GM23248 (cell line): Measurements from ENCODE around the gene MED29. TPM values are rescaled to one million over a fixed set of nuclear protein-coding genes. Genes with fewer than 3 reads are reported as not detected.

Experiments
- DNase-seq: peaks from one replicate; pipeline ENCODE4 v3.0.0-alpha.2; 2015
- H2AFZ ChIP-seq: fragments of 200-600 bp; sonication (generic); 2 replicates; pipeline ENCODE4 v1.6.1; 2016; ENCODE audit warnings: antibody characterized with exemption
- H3F3A ChIP-seq: fragments of 200-600 bp; sonication (generic); 2 replicates; pipeline ENCODE4 v1.6.1; 2016; ENCODE audit warnings: mild to moderate bottlenecking, antibody characterized with exemption, mixed run types; ENCODE audit not compliant: insufficient read depth
- H3K27ac ChIP-seq: fragments of 200-600 bp; sonication (generic); 2 replicates; pipeline ENCODE4 v1.5.1; 2016; ENCODE audit warnings: mild to moderate bottlenecking
- H3K27me3 ChIP-seq: fragments of 200-600 bp; sonication (generic); replicated peaks from 2 replicates; pipeline ENCODE4 v1.6.1; 2016; ENCODE audit warnings: mild to moderate bottlenecking; ENCODE audit not compliant: insufficient read depth
- H3K36me3 ChIP-seq: fragments of 200-600 bp; sonication (generic); 2 replicates; pipeline ENCODE4 v1.6.1; 2016; ENCODE audit warnings: low read depth, mild to moderate bottlenecking
- H3K4me1 ChIP-seq: fragments of 200-600 bp; sonication (generic); 2 replicates; pipeline ENCODE4 v1.6.1; 2016; ENCODE audit warnings: mild to moderate bottlenecking; ENCODE audit not compliant: insufficient read depth
- H3K4me2 ChIP-seq: fragments of 200-600 bp; sonication (generic); one replicate; pipeline ENCODE4 v1.6.1; 2016; ENCODE audit warnings: mild to moderate bottlenecking; ENCODE audit not compliant: unreplicated experiment
- H3K4me3 ChIP-seq: fragments of 200-600 bp; sonication (generic); 2 replicates; pipeline ENCODE4 v1.5.1; 2016; ENCODE audit warnings: mild to moderate bottlenecking
- H3K79me2 ChIP-seq: fragments of 200-600 bp; sonication (generic); 2 replicates; pipeline ENCODE4 v1.6.1; 2016; ENCODE audit warnings: mild to moderate bottlenecking; ENCODE audit not compliant: insufficient read depth
- H3K9ac ChIP-seq: fragments of 200-600 bp; sonication (generic); 2 replicates; pipeline ENCODE4 v1.6.1; 2016; ENCODE audit warnings: mild to moderate bottlenecking
- H3K9me2 ChIP-seq: fragments of 200-600 bp; sonication (generic); 2 replicates; pipeline ENCODE4 v1.6.1; 2016; ENCODE audit warnings: mixed run types, mild to moderate bottlenecking, moderate library complexity; ENCODE audit not compliant: insufficient read depth
- H3K9me3 ChIP-seq: fragments of 200-600 bp; sonication (generic); one replicate; pipeline ENCODE4 v1.6.1; 2017; ENCODE audit warnings: low read depth
- H4K20me1 ChIP-seq: fragments of 200-600 bp; sonication (generic); 2 replicates; pipeline ENCODE4 v1.6.0; 2016; ENCODE audit not compliant: insufficient read depth
- EZH2 ChIP-seq: fragments of 200-600 bp; sonication (generic); IDR thresholded peaks from 2 replicates; pipeline ENCODE4 v1.6.1; 2018; ENCODE audit warnings: antibody characterized with exemption, mild to moderate bottlenecking; ENCODE audit not compliant: insufficient read depth, poor library complexity, severe bottlenecking
- EZH2phosphoT487 ChIP-seq: fragments of 200-600 bp; sonication (generic); IDR thresholded peaks from 2 replicates; pipeline ENCODE4 v1.6.1; 2018; ENCODE audit warnings: antibody characterized with exemption, moderate library complexity, mild to moderate bottlenecking, low read depth; ENCODE audit not compliant: insufficient read depth
- WGBS, 2 experiments: methylation state at CpG; one replicate each; pipeline ENCODE4 v1.1.6; 2015 to 2017; ENCODE audit warnings: low lambda C conversion rate in 2 of 2, low coverage in 1 of 2; ENCODE audit errors: missing lambda C conversion rate in 2 of 2; 5-methylcytosine and 5-hydroxymethylcytosine counted together
- in situ Hi-C: fragments of 300-500 bp; cut with MboI; formaldehyde crosslinking; loops from 2 replicates; pipeline ENCODE4 v1.15.0; 2020
- polyA plus RNA-seq: library from polyadenylated mRNA; unstranded; fragments of >200 nt; fragmentation: Nextera tagmentation; extraction: Ambion mirVana; gene quantifications from 2 replicates; pipeline ENCODE4 v1.2.1, GENCODE V29; 2016
- total RNA-seq: library from RNA; depleted of rRNA; stranded (reverse); fragments of >200 nt; shearing (Covaris generic); gene quantifications from 2 replicates; pipeline ENCODE4 v1.2.3, GENCODE V29; 2014

The MED29 gene
- total and polyA plus RNA-seq, 2 experiments from 2014 or later = 27.7 to 39.2 TPM

GRCh38 chr19:39379865-39380396 is 11.2 kb upstream of the MED29 start:
- H3K27me3 ChIP-seq = no peaks in the 10 kb centered on the region
- H4K20me1 ChIP-seq = no peaks in the 10 kb centered on the region
- no peaks in the 10 kb centered on the region for H3K9me3 ChIP-seq
- H3K4me3 ChIP-seq = no peak overlapping the region
- H2AFZ ChIP-seq = no peak overlapping the region
- H3K27ac ChIP-seq = no peak overlapping the region
- peaks cover 47% of the 10 kb centered on the region for H3K36me3 ChIP-seq
- in situ Hi-C loops = no loop called here
- no peak for DNase-seq
- no peaks in the 10 kb centered on the region for H3K9me2 ChIP-seq
- H3K9ac ChIP-seq = no peak overlapping the region
- peaks cover 10% of the 10 kb centered on the region for H3K79me2 ChIP-seq
- H3K4me1 ChIP-seq = no peaks in the 10 kb centered on the region
- no peak for TF ChIP-seq EZH2
- no peak for TF ChIP-seq EZH2phosphoT487
- H3F3A ChIP-seq = peaks cover 12% of the 10 kb centered on the region; the same call in 1 of the 2 replicates
- no peak overlapping the region for H3K4me2 ChIP-seq
- 69 to 75% methylated on average over 14 of the region's 14 CpGs for WGBS, 2 experiments

- H3K4me2 ChIP-seq = no peak overlapping the region
- no peaks in the 10 kb centered on the region for H3K9me2 ChIP-seq
- no peak for DNase-seq
- no peaks in the 10 kb centered on the region for H3K4me1 ChIP-seq
- no peaks in the 10 kb centered on the region for H3K27me3 ChIP-seq
- H3K9ac ChIP-seq = no peak overlapping the region
- no peak overlapping the region for H2AFZ ChIP-seq
- H3K36me3 ChIP-seq = peaks cover 47% of the 10 kb centered on the region
- peaks cover 12% of the 10 kb centered on the region; the same call in 1 of the 2 replicates for H3F3A ChIP-seq
- no peak for TF ChIP-seq EZH2
- no peak for TF ChIP-seq EZH2phosphoT487
- H4K20me1 ChIP-seq = no peaks in the 10 kb centered on the region
- in situ Hi-C loops = no loop called here
- H3K79me2 ChIP-seq = peaks cover under 1% of the 10 kb centered on the region
- no peak overlapping the region for H3K4me3 ChIP-seq
- no peaks in the 10 kb centered on the region for H3K9me3 ChIP-seq
- 86 to 95% methylated on average over 15 to 17 of the region's 17 CpGs for WGBS, 2 experiments
- no peak overlapping the region for H3K27ac ChIP-seq
Observed at GRCh38 chr19:39380521-39381502, 10.4 kb upstream of the MED29 start.

GRCh38 chr19:39381910-39382611 is 9.1 kb upstream of the MED29 start:
- H3K4me2 ChIP-seq = no peak overlapping the region
- H3K9me3 ChIP-seq = no peaks in the 10 kb centered on the region
- 78 to 82% methylated on average over 10 of the region's 10 CpGs for WGBS, 2 experiments
- TF ChIP-seq EZH2phosphoT487 (no peak), EZH2 (no peak)
- in situ Hi-C loops = no loop called here
- no peaks in the 10 kb centered on the region for H4K20me1 ChIP-seq
- H3K27me3 ChIP-seq = no peaks in the 10 kb centered on the region
- peaks cover 12% of the 10 kb centered on the region; the same call in 1 of the 2 replicates for H3F3A ChIP-seq
- no peak overlapping the region for H3K9ac ChIP-seq
- DNase-seq = peak; percentile 45
- peaks cover 45% of the 10 kb centered on the region for H3K36me3 ChIP-seq
- H3K4me3 ChIP-seq = no peak overlapping the region
- no peaks in the 10 kb centered on the region for H3K9me2 ChIP-seq
- no peaks in the 10 kb centered on the region; the same call in 1 of the 2 replicates for H3K79me2 ChIP-seq
- H2AFZ ChIP-seq = no peak overlapping the region
- H3K27ac ChIP-seq = no peak overlapping the region
- no peaks in the 10 kb centered on the region for H3K4me1 ChIP-seq

GRCh38 chr19:39382991-39383828 is 8.0 kb upstream of the MED29 start:
- Histone ChIP-seq H3K9ac (no peak overlapping the region), H3K9me2 (no peaks in the 10 kb centered on the region), H3K4me3 (no peak overlapping the region), H3K79me2 (no peaks in the 10 kb centered on the region; the same call in 1 of the 2 replicates), H2AFZ (no peak overlapping the region), H3K27ac (no peak overlapping the region), H4K20me1 (no peaks in the 10 kb centered on the region), H3K4me2 (no peak overlapping the region), H3K27me3 (no peaks in the 10 kb centered on the region), H3K9me3 (no peaks in the 10 kb centered on the region), H3F3A (peaks cover 12% of the 10 kb centered on the region), H3K36me3 (peaks cover 39% of the 10 kb centered on the region), H3K4me1 (no peaks in the 10 kb centered on the region)
- in situ Hi-C loops = no loop called here
- 92% methylated on average over 15 to 18 of the region's 18 CpGs for WGBS, 2 experiments
- no peak for DNase-seq
- TF ChIP-seq EZH2 (no peak), EZH2phosphoT487 (no peak)
